ENCODE results near the gene TRIM71. TPM values are rescaled to one million over a fixed set of nuclear protein-coding genes. Genes with fewer than 3 reads are reported as not detected.

The TRIM71 gene
- total RNA-seq, 4 donors from 2014 or later: not detected

- no peaks in the 10 kb centered on the region for H3K4me1 ChIP-seq
- no peaks in the 10 kb centered on the region for H3K36me3 ChIP-seq
- H3K27me3 ChIP-seq: no peaks in the 10 kb centered on the region
- no peak for TF ChIP-seq CTCF (IDR thresholded peaks at IDR 0.05)
- TF ChIP-seq EP300 (IDR thresholded peaks at IDR 0.05; ENCODE audit: low read depth): no peak
- no peak for TF ChIP-seq POLR2AphosphoS5 (IDR thresholded peaks at IDR 0.05)
- no peak for TF ChIP-seq POLR2A (IDR thresholded peaks at IDR 0.05)
- intact Hi-C loops (cut with DNase I; ENCODE audit: low total_unique reads) (no loop called here), in situ Hi-C loops (cut with MboI; ENCODE audit: low pct_ligation_motif_present in 1 of 4, low pct_unique_long_range_greater_than_20kb in 1 of 4, low sequenced_read_pairs in 3 of 4) (loop anchor here in 3 of 4 donors (25.0 kb wide), 3 partner anchors 210 to 435 kb away; partner anchors contain the start of gene CMTM6 (in 1 of the 3))
- 68 to 86% methylated on average over 3 to 5 of the region's 5 CpGs for WGBS, 2 donors (ENCODE audit: low coverage in 1 of 2)
- H3K27ac ChIP-seq: no peak overlapping the region
- H3K4me3 ChIP-seq: no peak overlapping the region
- no peaks in the 10 kb centered on the region for H3K9me3 ChIP-seq
- no peak for DNase-seq
Measured at GRCh38 chr3:32946973-32947788, 129.4 kb downstream of the TRIM71 start.

Other genes starting within 250 kb of the TRIM71 start
- 10 to 100 TPM in 2 of 4 donors, 1 to 10 TPM in 2; 2.4 to 25.9 (median 12.1) TPM for gene DYNC1LI1, start 247.1 kb upstream of the TRIM71 start, total RNA-seq
- gene CNOT10, start 132.8 kb upstream of the TRIM71 start, total RNA-seq: 10 to 100 TPM; 13.8 to 34.6 (median 25.2) TPM
- gene CCR4, start 133.6 kb downstream of the TRIM71 start, total RNA-seq: under 1 TPM in 1 of 4 donors, not detected in 3; 0.95 TPM

Data from transverse colon (tissue), 4 donors.